T-helper 9 cell (primary cell): ENCODE results near the gene MAMDC2.

Experiments used
- DNase-seq: peaks from one replicate; pipeline ENCODE4 v3.0.0-alpha.2; 2020

MAMDC2 gene

DNA sequence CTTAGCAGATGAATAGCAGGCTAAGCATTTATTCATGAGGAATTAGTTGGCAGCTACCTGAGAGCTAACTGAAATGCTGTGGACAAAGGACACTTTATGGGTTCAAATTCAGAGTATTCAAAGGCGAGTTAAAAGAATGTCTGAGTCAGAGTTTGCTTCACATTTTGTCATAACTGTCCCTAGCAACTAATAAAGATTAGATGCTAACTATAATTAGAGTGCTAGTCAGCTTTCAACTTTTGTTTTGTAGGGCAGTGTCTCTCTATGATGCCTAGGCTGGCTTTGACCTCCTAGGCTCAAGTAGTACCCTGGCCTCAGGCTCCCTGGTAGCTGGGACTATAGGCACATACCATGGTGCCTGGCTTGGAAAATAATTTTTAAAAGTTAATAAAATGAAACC, 219.8 kb downstream of the MAMDC2 start:
- no peak for DNase-seq
